ENCODE results near the gene RIT2.
"Not testable (repeated sequence)": the region's sequence is repeated elsewhere in the genome, so short reads cannot be mapped to it uniquely, and the experiment has no call there.

The RIT2 gene

GRCh38 chr18:42742969-42743368 lies 372.5 kb downstream of the RIT2 start:
- Histone ChIP-seq H3K4me3 (ENCODE audit: severe bottlenecking) (no peak overlapping the region), H3K36me3 (ENCODE audit: low read depth) (no peaks in the 10 kb centered on the region), H3K4me1 (ENCODE audit: insufficient read depth, poor library complexity, severe bottlenecking) (no peaks in the 10 kb centered on the region), H3K27me3 (ENCODE audit: insufficient read depth, poor library complexity, severe bottlenecking) (no peaks in the 10 kb centered on the region), H3K9me3 (ENCODE audit: severe bottlenecking) (no peaks in the 10 kb centered on the region), H3K27ac (ENCODE audit: poor library complexity, severe bottlenecking) (no peak overlapping the region)
- TF ChIP-seq CTCF (IDR thresholded peaks at IDR 0.05; ENCODE audit: poor library complexity, severe bottlenecking), result no peak
- no peak for DNase-seq (ENCODE audit: low spot score)
- no peak for ATAC-seq (ENCODE audit: low read depth)

GRCh38 chr18:42742474-42742873 lies 373.0 kb downstream of the RIT2 start:
- TF ChIP-seq CTCF (IDR thresholded peaks at IDR 0.05; ENCODE audit: poor library complexity, severe bottlenecking), result no peak
- no peaks in the 10 kb centered on the region for H3K4me1 ChIP-seq (ENCODE audit: insufficient read depth, poor library complexity, severe bottlenecking)
- H3K4me3 ChIP-seq (ENCODE audit: severe bottlenecking), result no peak overlapping the region
- no peaks in the 10 kb centered on the region for H3K27me3 ChIP-seq (ENCODE audit: insufficient read depth, poor library complexity, severe bottlenecking)
- no peaks in the 10 kb centered on the region for H3K9me3 ChIP-seq (ENCODE audit: severe bottlenecking)
- no peak for ATAC-seq (ENCODE audit: low read depth)
- no peak overlapping the region for H3K27ac ChIP-seq (ENCODE audit: poor library complexity, severe bottlenecking)
- H3K36me3 ChIP-seq (ENCODE audit: low read depth), result no peaks in the 10 kb centered on the region
- no peak for DNase-seq (ENCODE audit: low spot score)

- H3K36me3 ChIP-seq (ENCODE audit: low read depth); H3K4me1 ChIP-seq (ENCODE audit: insufficient read depth, poor library complexity, severe bottlenecking); H3K27ac ChIP-seq (ENCODE audit: poor library complexity, severe bottlenecking); H3K9me3 ChIP-seq (ENCODE audit: severe bottlenecking); H3K4me3 ChIP-seq (ENCODE audit: severe bottlenecking); ATAC-seq (ENCODE audit: low read depth); DNase-seq (ENCODE audit: low spot score); H3K27me3 ChIP-seq (ENCODE audit: insufficient read depth, poor library complexity, severe bottlenecking): not testable (repeated sequence)
Observed at GRCh38 chr18:42741805-42742347, 373.6 kb downstream of the RIT2 start.

GRCh38 chr18:42741299-42741698 lies 374.2 kb downstream of the RIT2 start:
- not testable (repeated sequence) for H3K27ac ChIP-seq (ENCODE audit: poor library complexity, severe bottlenecking); ATAC-seq (ENCODE audit: low read depth); H3K4me3 ChIP-seq (ENCODE audit: severe bottlenecking); DNase-seq (ENCODE audit: low spot score); H3K27me3 ChIP-seq (ENCODE audit: insufficient read depth, poor library complexity, severe bottlenecking); H3K4me1 ChIP-seq (ENCODE audit: insufficient read depth, poor library complexity, severe bottlenecking); H3K36me3 ChIP-seq (ENCODE audit: low read depth); H3K9me3 ChIP-seq (ENCODE audit: severe bottlenecking)

- no peaks in the 10 kb centered on the region for H3K27me3 ChIP-seq (ENCODE audit: insufficient read depth, poor library complexity, severe bottlenecking)
- no peak for DNase-seq (ENCODE audit: low spot score)
- TF ChIP-seq CTCF (IDR thresholded peaks at IDR 0.05; ENCODE audit: poor library complexity, severe bottlenecking), result no peak
- H3K4me3 ChIP-seq (ENCODE audit: severe bottlenecking), result no peak overlapping the region
- H3K27ac ChIP-seq (ENCODE audit: poor library complexity, severe bottlenecking), result no peak overlapping the region
- H3K4me1 ChIP-seq (ENCODE audit: insufficient read depth, poor library complexity, severe bottlenecking), result no peaks in the 10 kb centered on the region
- no peak for ATAC-seq (ENCODE audit: low read depth)
- H3K36me3 ChIP-seq (ENCODE audit: low read depth), result no peaks in the 10 kb centered on the region
- H3K9me3 ChIP-seq (ENCODE audit: severe bottlenecking), result no peaks in the 10 kb centered on the region
Observed at GRCh38 chr18:42736074-42736473, 379.4 kb downstream of the RIT2 start.

- H3K4me1 ChIP-seq (ENCODE audit: insufficient read depth, poor library complexity, severe bottlenecking), result no peaks in the 10 kb centered on the region
- no peak for DNase-seq (ENCODE audit: low spot score)
- H3K9me3 ChIP-seq (ENCODE audit: severe bottlenecking), result no peaks in the 10 kb centered on the region
- H3K4me3 ChIP-seq (ENCODE audit: severe bottlenecking), result no peak overlapping the region
- TF ChIP-seq CTCF (IDR thresholded peaks at IDR 0.05; ENCODE audit: poor library complexity, severe bottlenecking), result no peak
- H3K27me3 ChIP-seq (ENCODE audit: insufficient read depth, poor library complexity, severe bottlenecking), result no peaks in the 10 kb centered on the region
- H3K27ac ChIP-seq (ENCODE audit: poor library complexity, severe bottlenecking), result no peak overlapping the region
- ATAC-seq (ENCODE audit: low read depth), result no peak
- H3K36me3 ChIP-seq (ENCODE audit: low read depth), result no peaks in the 10 kb centered on the region
Observed at GRCh38 chr18:42734520-42734919, 381.0 kb downstream of the RIT2 start.

Measured in RWPE2 (cell line).